HG02973 (cell line): ENCODE measurements around the gene TTC9C.
"Not testable (repeated sequence)": the region's sequence is repeated elsewhere in the genome, so short reads cannot be mapped to it uniquely, and the experiment has no call there.

ENCODE experiments used
- ATAC-seq: cut with Tn5 transposase; IDR thresholded peaks from one replicate; pipeline ENCODE4 v1.9.1; 2021; ENCODE audit warnings: moderate library complexity; ENCODE audit not compliant: unreplicated experiment

TTC9C gene

DNA sequence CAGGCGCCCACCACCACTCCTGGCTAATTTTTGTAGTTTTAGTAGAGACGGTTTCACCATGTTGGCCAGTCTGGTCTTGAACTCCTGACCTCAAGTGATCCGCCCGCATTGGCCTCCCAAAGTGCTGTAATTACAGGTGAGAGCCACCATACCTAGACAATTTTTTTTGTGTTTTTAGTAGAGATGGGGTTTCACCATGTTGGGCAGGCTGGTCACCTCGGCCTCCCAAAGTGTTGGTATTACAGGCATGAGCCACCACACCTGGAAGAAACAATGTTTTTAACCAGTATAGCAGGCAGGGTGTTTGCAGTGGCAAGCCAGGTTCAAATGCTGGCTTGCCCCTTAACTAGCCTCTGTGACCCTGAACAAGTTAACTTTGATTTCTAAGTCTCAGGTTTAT is 21.6 kb downstream of the TTC9C start:
- not testable (repeated sequence) for ATAC-seq

GRCh38 chr11:62752177-62752785 is 24.0 kb downstream of the TTC9C start:
- no peak for ATAC-seq

GRCh38 chr11:62752994-62753735 is 24.9 kb downstream of the TTC9C start:
- no peak for ATAC-seq

- ATAC-seq, result peak; percentile 88
These were observed 25.7 kb downstream of the TTC9C start, which contains the start of gene ZBTB3 for GRCh38 chr11:62753736-62754603. Gene ZBTB3, minus strand, starts transcription at chr11:62754160. Its CDS starts 496 bp downstream, at chr11:62753664.

DNA sequence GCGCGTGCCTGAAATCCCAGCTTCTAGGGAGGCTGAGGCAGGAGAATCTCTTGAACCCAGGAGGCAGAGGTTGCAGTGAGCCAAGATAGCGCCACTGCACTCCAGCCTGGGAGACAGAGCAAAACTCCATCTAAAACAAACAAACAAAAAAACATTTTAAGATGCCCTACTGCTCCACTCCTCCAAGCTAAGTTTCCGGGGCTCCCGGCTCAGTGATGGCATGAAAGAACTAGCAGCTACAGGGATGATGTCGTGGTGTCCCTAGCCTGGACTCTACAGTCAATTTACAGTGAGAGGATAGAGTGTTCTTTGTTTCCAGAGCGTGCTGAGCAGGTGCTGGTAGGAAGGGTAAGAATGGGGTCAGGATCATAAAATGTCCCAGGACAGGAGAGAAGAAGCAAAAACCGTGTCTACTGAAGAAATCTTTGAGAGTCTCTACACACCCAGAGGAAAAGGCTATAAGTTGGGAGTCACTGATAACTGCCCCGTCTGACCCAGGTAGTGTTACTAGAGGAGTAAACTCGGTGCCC is 26.9 kb downstream of the TTC9C start:
- ATAC-seq, result no peak

- no peak for ATAC-seq
These were observed 29.8 kb downstream of the TTC9C start for GRCh38 chr11:62757846-62758788.

- ATAC-seq, result not testable (repeated sequence)
These were observed 32.6 kb downstream of the TTC9C start for GRCh38 chr11:62760867-62761227.

DNA sequence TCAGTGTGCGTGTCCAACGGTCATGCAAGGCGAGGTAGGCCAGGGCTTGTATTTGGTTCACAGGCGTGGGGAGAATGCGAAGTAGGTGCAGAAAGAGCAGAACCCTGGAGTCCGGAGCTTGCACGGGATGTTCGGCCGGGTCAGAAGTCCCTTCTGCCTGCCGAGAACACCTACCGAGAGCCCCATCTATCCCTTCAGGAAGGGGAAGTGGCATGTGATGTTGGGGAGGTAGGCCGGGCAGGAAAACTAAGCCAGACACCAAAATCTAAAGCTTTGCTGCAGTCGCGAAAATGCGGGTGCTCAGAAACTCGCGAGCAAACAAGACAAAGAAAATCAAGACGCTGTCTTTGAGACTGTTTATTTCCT is 42.5 kb downstream of the TTC9C start:
- ATAC-seq, result no peak

GRCh38 chr11:62771144-62772021 is 43.1 kb downstream of the TTC9C start, which contains the start of gene TAF6L:
Gene TAF6L, plus strand, starts transcription at chr11:62771396. Its CDS starts 4,388 bp downstream, at chr11:62775784.
- peak; percentile 62 for ATAC-seq

- ATAC-seq, result no peak
These were observed 46.1 kb downstream of the TTC9C start for GRCh38 chr11:62774407-62774806.

DNA sequence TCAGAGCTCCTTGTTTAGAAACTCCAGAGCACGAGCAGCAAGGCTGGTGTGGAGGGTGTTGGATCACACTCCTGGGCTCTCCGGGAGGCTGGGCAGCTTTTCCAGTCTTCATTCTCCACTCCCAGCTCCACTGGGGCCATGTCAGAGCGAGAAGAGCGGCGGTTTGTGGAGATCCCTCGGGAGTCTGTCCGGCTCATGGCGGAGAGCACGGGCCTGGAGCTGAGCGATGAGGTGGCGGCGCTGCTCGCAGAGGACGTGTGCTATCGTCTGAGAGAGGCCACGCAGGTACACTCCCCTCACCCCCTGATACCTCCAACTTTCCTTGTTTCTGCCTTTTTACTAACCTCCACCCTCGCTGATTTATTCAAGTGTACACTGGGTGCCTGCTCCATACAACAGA is 47.4 kb downstream of the TTC9C start:
- no peak for ATAC-seq

- ATAC-seq, result no peak
These were observed 49.1 kb downstream of the TTC9C start for GRCh38 chr11:62777389-62777788.

- ATAC-seq, result no peak
These were observed 50.2 kb downstream of the TTC9C start for GRCh38 chr11:62778441-62778840.

DNA sequence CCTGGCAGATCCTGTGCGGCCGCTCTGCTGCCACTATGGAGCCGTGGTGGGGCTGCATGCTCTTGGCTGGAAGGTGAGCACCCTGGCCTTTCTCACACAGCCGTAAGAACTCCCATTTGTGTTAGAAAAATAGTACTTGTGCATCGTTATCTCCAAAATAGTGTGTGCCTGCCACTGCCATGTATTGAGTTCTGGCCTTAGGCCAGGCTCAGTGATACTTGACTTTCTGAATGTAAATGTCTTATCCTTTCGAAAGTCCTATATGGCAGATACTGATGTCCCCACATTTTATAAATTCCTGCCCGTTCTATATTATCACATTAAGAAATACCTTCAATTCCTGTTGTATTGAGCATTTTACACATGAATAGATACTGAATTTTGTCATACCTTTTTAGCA is 54.5 kb downstream of the TTC9C start:
- no peak for ATAC-seq

- ATAC-seq, result peak; percentile 64
These were observed 58.2 kb downstream of the TTC9C start for GRCh38 chr11:62786318-62787004.

DNA sequence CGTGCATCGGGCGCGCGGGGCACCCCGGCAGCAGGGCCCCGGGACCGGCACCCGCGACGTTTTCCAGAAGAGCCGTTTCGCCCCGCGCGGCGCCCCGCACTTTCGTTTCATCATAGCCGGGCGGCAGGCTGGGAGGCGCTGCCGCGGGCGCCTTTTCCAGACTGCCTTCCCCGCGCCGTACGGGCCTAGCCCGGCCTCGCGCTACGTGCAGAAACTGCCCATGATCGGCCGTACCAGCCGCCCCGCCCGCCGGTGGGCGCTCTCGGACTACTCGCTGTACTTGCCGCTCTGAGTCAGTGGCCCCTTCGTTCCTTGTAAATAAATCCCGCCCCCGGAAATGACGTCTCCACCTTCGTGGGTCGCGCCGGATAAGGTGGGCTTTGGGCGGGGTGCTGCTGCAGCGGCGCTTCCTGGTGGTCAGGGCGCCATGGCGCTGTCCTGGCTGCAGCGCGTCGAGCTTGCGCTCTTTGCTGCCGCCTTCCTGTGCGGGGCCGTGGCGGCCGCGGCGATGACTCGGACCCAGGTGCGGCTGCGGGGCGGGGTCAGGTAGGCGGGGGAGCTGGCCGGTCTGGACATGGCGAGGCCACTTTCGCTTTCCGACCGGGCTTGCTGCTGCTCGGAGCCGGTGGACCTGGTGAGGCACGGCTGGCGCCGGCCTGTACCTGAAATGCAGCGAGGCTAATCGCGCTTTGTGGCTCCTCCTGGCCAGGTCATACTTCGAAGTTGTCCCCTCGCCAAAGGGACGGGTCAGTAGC is 58.9 kb downstream of the TTC9C start, which contains the start of gene TMEM179B:
TMEM179B (plus strand) TSS at position 398 of the 755 bp plus-strand sequence; CDS start at position 428, 30 bp downstream.
- peak; percentile 45 for ATAC-seq
